ENCODE measurements around the gene TUBGCP6.

Gene TUBGCP6

DNA sequence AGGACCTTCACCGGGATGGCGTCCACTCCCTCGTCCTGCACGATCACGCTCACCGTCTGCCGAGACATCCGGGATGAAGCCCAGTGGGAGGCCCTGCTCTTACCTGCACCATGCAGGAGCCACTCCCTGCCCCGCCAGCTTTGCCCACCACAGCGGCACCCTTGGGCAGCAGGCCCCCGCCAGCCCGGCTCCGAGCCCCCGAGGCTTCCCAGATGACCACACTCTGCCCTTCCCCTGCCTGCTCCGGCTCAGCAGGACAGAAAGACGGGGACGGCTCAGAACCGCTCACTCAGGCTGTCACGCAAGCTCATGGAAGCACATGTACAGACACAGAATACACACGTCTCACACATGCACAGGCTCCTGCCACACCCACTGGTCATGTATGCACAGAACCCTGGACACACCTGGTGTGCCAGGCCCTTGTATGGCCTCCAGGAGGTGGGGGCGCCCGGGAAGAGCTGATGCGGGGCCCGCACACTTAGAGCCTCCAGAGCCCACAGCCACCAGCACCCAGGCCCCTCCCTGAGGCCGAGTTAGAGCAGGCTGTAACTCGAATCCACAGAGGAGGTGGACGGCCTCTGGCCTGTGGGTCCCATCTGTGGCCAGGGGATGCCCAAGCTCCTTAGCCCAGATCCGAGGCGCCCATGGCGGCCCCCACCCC lies 34.3 kb upstream of the TUBGCP6 start:
- no peak for TF ChIP-seq CTCF (IDR thresholded peaks at IDR 0.05; ENCODE audit: control insufficient read depth, extremely low read depth, insufficient read depth)
- H3K4me3 ChIP-seq (ENCODE audit: low read depth, low read length): no peak overlapping the region
- no peak for DNase-seq (ENCODE audit: low read depth)

DNA sequence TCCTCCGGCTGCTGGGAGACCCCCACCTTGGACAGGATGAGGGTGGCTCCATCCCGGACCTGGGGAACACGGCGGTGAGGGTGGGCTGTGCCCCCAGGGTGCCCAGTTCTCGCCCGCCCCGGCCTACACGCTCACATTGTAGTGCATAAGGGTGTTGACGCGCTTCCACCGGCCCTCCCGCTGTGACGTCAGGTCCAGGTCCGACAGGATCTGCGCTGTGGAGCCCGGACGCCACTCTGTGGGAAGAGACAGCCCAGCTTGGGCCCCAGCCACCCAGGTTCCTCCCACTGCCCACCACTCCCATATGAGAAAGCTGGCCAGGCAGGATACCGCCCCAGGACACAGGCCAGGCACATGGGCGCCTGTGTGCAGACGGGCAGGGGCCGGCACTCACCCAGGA lies 33.6 kb upstream of the TUBGCP6 start:
- no peak for TF ChIP-seq CTCF (IDR thresholded peaks at IDR 0.05; ENCODE audit: control insufficient read depth, extremely low read depth, insufficient read depth)
- no peak for DNase-seq (ENCODE audit: low read depth)
- no peak overlapping the region for H3K4me3 ChIP-seq (ENCODE audit: low read depth, low read length)

GRCh38 chr22:50277761-50278160 lies 32.9 kb upstream of the TUBGCP6 start:
- no peak overlapping the region for H3K4me3 ChIP-seq (ENCODE audit: low read depth, low read length)
- TF ChIP-seq CTCF (IDR thresholded peaks at IDR 0.05; ENCODE audit: control insufficient read depth, extremely low read depth, insufficient read depth): no peak
- DNase-seq (ENCODE audit: low read depth): no peak

DNA sequence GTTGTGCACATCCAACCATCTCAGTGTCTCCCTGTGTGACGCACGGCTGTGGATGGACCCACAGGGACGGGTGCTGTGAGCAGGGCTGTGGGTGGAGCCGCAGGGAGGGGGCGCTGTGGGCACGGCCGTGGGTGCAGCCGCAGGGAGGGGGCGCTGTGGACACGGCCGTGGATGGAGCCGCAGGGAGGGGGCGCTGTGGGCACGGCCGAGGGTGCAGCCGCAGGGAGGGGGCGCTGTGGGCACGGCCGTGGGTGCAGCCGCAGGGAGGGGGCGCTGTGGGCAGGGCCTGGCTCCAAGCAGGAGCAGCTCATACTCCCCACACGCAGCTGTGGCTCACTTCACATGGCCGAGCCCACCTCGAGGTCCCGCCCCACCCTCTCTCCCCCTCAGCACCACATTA lies 31.3 kb upstream of the TUBGCP6 start:
- DNase-seq (ENCODE audit: low read depth): no peak
- TF ChIP-seq CTCF (IDR thresholded peaks at IDR 0.05; ENCODE audit: control insufficient read depth, extremely low read depth, insufficient read depth): peak; percentile 60
- H3K4me3 ChIP-seq (ENCODE audit: low read depth, low read length): no peak overlapping the region

DNA sequence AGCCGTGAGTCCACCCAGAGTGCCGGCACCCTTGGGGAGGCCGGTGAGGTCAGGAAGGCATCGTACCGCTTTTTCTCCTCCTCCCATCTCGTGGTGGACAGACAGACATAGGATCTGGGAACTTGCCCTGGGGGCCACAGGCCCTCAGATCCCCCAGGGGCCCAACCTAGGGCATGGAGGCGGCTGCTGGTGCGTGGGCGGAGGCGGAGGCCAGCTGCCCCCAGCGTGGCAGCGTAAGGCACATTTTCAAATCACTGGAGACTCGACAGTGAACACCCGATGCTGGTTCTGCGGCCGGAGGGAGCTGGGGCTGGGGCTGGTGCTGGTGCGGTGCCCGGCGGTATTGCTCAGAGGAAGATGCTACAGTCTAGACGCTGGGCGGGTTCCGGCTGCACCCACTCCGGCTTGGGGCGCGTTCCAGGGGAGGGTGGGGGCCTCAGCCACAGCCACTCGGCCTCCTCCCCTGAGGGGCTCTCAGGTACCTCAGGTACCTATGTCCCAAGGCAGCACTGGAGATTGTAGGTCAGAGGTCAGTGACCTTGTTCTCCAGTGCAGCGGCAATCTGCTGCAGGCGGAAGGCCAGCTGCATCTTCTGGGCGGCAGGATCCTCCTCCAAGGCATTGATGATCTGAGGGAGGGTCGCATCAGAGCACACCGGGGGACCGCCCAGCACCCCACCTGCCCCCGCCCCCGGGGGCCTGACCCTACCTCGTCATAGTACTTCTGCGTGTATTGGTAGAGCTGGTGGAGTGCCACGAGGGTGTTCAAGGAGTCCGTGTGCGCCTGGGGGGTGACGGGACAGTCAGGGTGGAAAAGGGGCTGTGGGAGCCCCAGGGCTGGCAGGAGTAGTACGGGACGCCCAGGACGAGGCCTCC lies 30.6 kb upstream of the TUBGCP6 start:
- H3K4me3 ChIP-seq (ENCODE audit: low read depth, low read length): no peak overlapping the region
- TF ChIP-seq CTCF (IDR thresholded peaks at IDR 0.05; ENCODE audit: control insufficient read depth, extremely low read depth, insufficient read depth): no peak
- no peak for DNase-seq (ENCODE audit: low read depth)

DNA sequence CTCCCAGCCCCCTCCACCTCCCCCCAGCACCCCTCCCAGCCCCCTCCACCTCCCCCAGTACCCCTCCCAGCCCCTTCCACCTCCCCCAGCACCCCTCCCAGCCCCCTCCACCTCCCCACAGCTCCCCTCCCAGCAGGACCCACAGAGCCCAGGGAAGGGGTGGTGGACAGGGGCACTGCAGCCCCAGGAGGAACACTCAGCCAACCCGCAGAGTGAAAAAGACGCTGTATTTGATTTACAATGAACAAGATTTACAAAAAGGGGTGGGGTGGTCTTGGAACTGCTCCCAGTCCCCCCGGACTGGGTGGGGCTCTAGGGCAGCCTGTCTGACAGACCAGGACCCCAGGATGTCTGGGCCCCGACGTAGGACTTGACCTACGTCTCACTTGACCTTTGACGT lies 29.9 kb upstream of the TUBGCP6 start:
- TF ChIP-seq CTCF (IDR thresholded peaks at IDR 0.05; ENCODE audit: control insufficient read depth, extremely low read depth, insufficient read depth): no peak
- H3K4me3 ChIP-seq (ENCODE audit: low read depth, low read length): no peak overlapping the region
- no peak for DNase-seq (ENCODE audit: low read depth)
